ENCODE data around the gene XYLT1.

XYLT1 gene

GRCh38 chr16:17245776-17246175 is 225.0 kb downstream of the XYLT1 start:
- DNase-seq, result no peak

DNA sequence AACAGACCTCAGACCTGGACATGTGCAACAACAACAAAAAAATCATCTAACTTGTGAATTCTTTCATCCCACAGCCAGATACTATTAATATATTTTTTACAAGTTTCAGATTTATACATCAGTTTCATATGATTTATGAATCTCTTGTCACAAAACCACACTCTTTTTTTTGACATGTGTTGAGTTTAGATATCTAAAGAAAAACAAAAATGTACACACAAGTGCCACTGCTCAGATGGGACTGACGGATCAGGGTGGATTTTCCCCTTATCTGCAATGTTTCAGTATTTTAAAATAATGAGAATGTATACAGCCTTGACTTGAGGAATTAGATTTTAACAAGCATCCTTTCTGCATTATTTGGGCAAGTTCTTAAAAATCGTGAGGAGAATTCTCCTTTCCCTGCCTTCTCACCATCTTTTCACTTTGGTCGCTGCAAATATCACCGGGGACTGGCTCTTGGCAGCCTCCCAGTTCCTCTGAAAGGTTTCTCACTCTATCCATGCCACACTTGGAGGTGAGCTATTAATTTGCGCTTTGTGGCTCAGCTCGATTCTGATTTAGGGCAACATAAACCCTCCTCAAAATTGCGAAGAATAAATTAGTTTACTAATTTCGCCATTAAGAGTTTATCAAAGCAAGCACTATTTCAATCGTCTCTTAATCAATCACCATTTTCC is 225.7 kb downstream of the XYLT1 start:
- no peak for DNase-seq

DNA sequence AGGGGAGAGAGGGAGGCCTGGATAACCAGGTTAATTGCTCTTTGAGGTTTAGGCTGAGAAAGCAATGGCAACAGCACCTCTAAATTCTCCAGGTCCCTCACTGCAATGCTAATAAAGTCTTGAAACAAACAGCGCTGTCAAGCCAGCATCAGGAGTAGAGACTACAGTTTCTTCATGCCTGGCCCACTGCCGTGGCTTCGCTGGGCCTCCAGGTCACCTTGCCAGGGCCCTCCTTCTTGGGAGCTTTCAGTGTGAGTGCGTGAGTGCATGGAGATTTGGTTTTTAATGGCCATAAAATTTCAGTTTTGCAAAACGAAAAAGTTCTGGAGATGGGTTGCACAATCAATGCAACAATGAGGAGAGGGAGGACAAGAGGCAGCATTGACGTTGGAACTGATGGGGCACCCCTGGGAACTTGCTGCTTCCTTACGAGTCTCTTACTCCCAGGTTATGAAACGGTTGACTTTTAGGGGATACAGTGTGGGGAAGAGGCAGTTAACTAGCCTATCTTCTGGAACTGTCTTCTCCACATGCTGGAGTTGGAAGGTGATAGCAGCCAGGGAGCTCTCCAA is 229.4 kb downstream of the XYLT1 start:
- DNase-seq, result no peak

DNA sequence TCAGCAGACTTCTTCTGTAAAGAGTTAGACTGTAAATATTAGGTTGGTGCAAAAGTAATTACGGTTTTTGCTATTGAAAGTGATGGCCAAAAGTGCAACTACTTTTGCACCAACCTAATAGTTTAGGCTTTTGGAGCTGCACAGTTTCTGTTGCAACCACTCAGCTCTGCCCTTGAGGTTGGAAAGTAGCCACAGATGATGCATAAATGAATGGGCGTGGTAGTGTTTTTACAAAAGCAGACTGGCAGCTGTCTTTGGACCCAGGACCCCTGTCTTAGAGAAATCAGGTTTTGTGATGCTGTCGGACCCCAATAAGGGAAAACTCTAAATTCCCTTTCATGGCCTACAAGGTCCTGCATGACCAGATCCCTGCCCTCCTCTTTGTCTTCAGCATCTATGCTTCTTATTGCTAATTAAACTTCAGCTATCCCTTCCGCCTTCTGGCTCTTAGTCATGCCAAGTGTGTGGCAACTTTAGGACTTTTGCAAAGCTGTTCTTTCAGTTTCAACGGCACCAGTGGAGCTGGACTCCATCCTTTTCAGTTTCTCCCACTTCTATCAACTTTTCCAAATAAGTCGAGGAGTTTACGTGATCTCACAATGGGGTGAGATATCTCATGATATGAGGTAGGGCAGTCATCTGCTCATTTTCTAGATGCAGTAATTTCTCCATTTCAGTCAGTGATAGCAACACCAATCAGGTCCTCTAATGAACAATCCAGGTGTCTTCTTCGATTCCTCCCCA is 232.3 kb downstream of the XYLT1 start:
- no peak for DNase-seq

GRCh38 chr16:17237350-17237944 is 233.3 kb downstream of the XYLT1 start:
- DNase-seq, result no peak

DNA sequence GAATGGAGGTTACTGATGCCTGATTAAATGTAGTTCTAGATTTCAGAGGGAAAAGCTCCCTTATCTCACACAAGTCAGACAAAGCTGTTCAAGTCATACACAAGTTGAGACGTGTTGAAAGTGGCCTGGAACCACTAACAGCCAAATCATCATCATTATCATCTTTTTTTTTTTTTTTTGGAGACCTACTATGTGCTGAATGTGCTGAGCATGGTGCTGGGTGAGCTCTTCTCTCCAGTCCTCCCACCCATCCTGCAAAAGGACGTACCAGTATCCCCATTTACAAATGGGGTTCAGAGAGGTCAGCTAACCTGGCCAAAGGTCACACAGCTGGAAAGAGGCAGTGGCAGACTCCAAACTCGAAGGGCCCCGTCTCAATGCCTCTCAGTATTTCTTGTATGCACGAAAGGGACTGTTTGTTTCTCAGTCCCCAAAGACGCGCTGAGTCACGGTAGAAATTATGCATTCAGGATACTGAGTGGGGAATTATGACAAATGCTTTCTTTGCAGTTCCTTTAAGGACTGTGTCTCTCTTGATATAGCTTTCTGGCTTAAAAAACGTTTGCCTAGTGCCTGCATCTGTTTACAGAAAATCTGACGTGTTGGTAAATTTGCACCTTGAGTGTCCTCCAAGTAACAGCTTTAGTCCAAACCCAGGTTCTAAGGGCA is 235.5 kb downstream of the XYLT1 start:
- DNase-seq, result no peak

DNA sequence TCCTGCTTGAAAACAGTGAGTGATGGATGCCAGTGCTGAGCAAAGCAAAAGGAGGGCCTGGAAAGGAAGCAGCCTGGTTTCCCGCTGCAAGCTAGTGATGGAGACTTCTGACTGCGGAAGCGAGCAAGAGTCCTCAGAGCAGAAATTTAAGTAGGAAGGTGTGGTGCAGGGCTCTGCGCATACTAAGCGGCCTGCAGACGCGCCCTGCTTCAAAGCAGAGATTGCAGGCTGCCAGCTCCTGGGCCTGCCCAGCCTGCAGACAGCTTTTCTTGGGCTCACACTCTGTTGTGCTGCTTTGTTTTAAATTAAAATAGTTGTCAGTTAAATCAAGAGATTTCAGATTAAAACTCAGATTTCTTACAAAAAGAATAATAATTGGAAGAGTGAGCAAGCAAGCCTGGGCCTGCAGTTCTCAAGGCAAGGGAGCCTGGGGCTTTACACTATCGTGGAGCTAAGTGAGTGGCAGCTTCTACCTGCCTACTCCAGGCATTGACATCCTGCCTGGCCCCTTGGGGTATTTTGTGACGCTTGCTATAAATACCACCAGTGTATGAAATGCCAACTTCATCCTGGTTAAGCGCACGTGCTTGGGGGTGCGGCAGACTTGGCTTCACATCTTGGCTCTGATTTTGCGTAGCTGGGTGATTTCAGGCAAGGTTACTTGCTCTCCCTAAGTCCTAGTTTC is 237.3 kb downstream of the XYLT1 start:
- no peak for DNase-seq

DNA sequence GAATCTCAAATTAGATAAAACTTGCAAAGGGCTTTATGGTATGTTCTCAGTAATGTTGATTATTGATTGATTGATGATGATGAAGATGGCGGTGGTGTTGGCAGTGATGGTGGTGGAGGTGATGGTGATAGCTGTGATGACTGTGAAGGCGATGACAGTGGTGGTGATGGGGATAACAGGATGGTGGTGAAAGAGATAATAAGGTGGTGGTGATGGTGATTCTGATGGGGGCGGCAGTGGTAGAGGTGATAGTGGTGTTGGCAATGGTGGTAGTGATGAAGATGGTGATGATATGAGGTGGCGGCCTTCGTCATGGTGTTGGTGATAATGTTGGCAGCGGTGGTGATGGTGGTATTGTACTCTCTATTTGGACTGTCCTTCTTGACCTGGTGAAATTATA is 238.3 kb downstream of the XYLT1 start:
- no peak for DNase-seq

DNA sequence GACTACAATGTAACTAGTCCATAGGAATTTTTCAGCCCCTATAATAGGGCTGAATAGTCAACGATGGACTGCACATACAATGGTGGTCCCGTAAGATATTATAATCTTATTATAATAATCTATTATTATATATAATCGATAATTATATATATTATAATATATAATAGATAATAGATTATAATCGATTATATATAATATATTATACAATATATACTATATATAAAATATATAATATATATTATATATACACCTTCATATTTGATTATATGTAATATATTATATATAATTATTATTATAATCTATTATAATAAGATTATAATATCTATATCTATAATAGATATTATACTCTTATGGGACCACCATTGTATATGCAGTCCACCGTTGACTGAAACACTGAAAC is 238.8 kb downstream of the XYLT1 start:
- DNase-seq, result no peak

DNA sequence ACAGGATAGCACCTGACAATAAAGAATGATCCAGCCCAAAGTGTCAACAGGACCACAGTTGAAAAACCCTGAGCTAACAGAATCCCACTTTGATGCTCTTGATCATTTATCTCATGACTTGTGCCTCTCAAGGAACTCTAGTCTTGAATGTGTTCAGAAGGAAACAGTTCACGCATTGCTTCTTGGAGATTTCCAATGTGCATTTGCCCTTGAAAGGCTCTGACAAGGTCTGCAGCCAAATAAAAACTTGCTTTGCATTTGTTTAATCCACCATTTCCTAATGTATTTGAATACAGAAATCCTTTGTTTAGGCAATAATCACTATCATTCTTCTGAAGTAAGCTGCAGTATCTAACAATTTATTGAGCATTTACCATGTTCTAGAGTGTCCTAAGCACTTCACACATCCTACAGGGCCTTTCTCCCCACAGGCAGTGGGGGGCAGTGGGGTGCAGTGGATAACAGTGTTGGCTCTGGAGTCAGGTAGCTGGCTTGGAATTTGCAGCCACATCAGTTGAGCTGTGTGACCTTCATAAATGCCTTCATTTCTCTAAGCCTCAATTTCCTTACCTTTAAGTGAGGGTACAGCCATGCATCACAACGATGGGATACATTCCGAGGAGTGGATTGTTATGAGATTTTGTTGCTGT is 239.7 kb downstream of the XYLT1 start:
- no peak for DNase-seq

GRCh38 chr16:17229766-17230165 is 241.0 kb downstream of the XYLT1 start:
- no peak for DNase-seq

DNA sequence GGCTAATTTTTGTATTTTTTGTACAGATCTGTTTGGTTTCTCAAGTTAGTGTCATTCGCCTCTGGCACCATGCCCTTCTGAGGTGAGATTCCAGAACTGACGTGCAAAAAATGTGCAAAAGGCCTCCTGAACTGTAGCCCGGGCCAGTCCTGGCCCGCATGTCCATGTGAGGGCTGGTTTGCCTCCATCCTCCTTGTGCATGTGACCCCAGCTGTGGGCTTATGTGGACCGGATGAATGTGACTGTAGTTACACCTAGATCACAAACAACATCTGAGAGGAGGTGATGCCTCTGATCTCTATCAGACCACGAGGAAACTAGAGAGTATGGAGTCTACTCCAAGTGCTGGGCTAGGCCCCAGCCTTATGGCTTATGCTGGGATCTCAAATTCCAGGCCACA is 241.6 kb downstream of the XYLT1 start:
- no peak for DNase-seq

- DNase-seq, result no peak
Observed at GRCh38 chr16:17228708-17229055, 242.1 kb downstream of the XYLT1 start.

DNA sequence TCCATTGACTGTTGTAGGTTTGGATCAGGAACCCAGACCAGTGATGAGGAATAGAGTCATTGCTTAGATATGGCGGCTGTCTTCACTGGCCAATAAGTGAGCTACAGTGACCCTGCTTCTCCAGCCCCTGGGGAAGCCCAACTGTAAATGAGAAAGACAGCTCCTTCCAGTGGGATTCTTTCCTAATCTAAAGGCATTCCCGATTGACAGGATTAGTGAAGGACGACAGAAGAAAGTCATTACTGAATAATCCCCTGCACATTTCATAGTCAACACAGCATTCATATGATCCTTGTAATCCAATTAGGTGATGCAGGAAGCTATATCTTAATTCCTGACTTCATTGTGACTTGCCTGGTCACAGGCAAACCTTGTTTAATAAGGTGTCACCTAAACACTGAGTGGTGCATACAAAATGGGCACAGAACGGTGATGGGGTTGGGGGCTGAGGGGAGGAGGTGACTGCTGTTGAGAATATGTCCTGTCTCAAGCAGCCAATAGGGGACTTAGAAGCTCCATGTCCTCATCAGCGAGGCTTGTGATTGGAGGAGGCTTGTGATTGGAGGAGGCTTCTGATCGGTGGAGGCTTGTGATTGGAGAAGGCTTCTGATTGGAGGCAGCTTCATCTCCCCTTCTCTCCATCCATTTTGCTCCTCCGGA is 242.6 kb downstream of the XYLT1 start:
- no peak for DNase-seq

- DNase-seq, result no peak
Observed at GRCh38 chr16:17227278-17227677, 243.5 kb downstream of the XYLT1 start.

DNA sequence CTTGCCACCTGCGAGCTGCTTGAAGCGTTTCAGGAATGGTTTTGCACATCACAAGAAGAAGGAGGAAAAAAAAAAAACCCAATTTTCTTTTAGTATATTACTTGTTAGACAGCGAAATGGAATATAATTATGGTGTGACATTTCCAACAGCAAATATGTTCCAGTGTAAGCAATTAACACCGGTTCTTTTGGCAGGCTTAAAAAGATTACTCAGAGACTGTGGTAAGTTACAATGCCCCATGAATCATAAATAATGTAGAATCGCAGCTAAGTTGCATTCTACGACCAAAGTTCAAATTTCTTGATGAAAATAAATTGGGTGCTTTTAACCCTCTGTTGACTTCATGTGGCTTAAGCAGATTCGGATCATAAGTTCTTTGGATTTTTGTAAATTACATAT is 245.2 kb downstream of the XYLT1 start:
- DNase-seq, result no peak

DNA sequence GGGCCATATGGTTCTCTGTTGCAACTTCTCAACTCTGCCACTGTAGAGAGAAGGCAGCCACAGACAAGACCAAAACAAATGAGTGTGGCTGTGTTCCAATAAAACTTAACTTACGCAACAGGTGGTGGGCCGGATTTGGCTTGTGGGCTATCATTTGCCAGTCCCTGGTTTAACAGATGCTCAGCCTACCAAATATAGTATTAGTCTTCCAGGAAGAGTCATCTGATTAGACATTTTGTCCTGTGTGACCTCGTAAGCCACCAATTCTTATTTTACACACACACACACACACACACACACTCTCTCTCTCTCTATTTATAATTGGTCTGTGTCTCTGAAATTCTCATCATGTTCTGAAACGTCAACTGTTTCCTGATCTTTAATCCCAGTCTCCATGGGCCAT is 245.9 kb downstream of the XYLT1 start:
- no peak for DNase-seq

DNA sequence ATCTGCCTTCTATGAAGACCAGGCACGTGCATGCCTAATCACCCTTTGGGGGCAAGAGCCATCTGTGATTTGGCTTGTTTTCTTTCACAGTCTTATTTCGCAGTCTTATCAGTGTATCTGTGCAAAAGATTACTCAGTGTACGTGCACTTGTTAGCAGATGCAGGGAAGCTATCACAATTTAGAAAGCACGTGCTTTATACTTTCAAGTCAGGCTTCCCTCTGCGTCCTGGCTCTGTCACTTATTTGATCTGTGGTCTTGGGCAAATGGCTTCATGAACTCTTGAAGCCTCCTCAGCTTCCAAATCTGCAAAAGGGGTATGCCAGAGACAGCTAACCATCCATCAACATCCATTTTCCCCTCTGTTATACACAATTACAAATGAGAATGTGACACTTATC is 246.4 kb downstream of the XYLT1 start:
- no peak for DNase-seq

GRCh38 chr16:17223576-17223975 is 247.2 kb downstream of the XYLT1 start:
- no peak for DNase-seq

DNA sequence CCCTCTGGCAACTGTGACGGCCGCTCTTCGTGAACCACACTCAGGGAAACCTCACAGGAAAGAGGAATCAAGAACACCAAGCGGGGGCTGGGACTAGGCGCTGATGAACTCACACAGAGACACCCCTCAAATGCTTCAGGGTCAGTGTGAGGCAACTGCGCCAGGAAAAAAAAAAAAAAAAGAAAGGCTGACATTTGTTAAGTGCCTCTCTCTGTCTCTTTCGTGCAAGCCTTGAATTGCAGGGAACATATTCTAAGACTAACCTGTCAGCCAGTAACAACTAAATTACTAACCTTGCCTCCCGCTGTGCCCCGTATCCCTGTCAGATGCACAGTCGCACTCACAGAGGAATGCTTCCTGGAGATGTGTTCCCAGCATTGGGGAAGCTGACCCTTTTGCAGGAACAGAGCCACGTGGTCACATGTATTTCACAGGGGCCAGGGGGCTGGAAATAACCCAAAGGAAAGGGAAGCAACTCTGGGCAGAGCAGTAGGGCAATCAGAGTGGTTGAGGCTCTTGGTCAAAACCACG is 247.8 kb downstream of the XYLT1 start:
- no peak for DNase-seq

GRCh38 chr16:17219991-17220390 is 250.8 kb downstream of the XYLT1 start:
- no peak for DNase-seq

DNA sequence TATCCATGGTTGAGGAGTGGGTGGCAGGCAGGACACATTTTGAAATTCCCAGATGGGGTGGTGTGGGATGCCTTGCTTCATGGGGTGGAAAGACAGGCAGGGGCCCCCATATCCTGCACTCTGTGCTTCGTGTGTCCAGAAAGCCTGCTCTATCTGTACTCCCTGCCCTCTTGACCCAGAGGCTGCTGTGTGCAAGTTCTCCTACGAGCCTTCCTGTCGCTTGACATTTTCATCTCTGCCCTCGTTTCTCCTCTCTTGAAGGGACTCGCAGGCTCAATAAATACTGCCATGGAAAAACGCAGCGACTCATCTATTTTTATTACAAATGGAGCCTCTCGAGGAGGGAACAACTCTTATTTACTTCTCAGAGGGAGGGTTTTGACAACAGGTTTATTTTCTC is 254.8 kb downstream of the XYLT1 start:
- DNase-seq, result no peak
